Activated B cell treated with CpG ODN at 0.5 μM for 24 hours (primary cell): ENCODE results near the gene CENPN. TPM values are rescaled to one million over a fixed set of nuclear protein-coding genes. Genes with fewer than 3 reads are reported as not detected.

Source experiments
- ATAC-seq: fragments of 200-7000 bp; cut with Tn5 transposase; one replicate; pipeline ENCODE4 v1.10.0; 2021; ENCODE audit warnings: low read depth, mild to moderate bottlenecking, moderate library complexity
- CTCF ChIA-PET: fragments of 350-600 bp; sonication (Branson Sonifier 250); formaldehyde crosslinking; loops from one replicate; lab custom pipeline; 2021; ENCODE audit warnings: antibody characterized with exemption; lab: Charles Lee
- POLR2A ChIA-PET: fragments of 350-600 bp; sonication (Branson Sonifier 250); formaldehyde crosslinking; loops from one replicate; lab custom pipeline; 2021; ENCODE audit warnings: antibody characterized with exemption; lab: Charles Lee
- DNase-seq: peaks from one replicate; pipeline ENCODE4 v3.0.0; 2022
- H3K27ac Mint-ChIP-seq: one replicate; pipeline ENCODE4 v1.8.0; 2020; ENCODE audit warnings: mixed read lengths
- H3K27me3 Mint-ChIP-seq: one replicate; pipeline ENCODE4 v1.8.0; 2021; ENCODE audit warnings: mixed read lengths
- H3K36me3 Mint-ChIP-seq: one replicate; pipeline ENCODE4 v1.8.0; 2021; ENCODE audit warnings: low read depth, mixed read lengths
- H3K4me1 Mint-ChIP-seq: one replicate; pipeline ENCODE4 v1.8.0; 2021; ENCODE audit warnings: mixed read lengths
- H3K4me3 Mint-ChIP-seq: one replicate; pipeline ENCODE4 v1.8.0; 2020; ENCODE audit warnings: mild to moderate bottlenecking, mixed read lengths
- H3K9me3 Mint-ChIP-seq: one replicate; pipeline ENCODE4 v1.8.0; 2020; ENCODE audit warnings: mixed read lengths
- intact Hi-C: fragments of 100-400 bp; cut with micrococcal nuclease; formaldehyde crosslinking; loops from one replicate; pipeline ENCODE4 v1.15.1; 2024
- total RNA-seq: library from RNA; stranded (reverse); gene quantifications from 2 replicates; pipeline ENCODE4 v1.2.3, GENCODE V29; 2022
- TF ChIP-seq, protein P1 (sequence below): fragments of 200-600 bp; IDR thresholded peaks from one replicate; pipeline ENCODE4 v1.8.0; 2022; ENCODE audit warnings: antibody characterized with exemption, mild to moderate bottlenecking

Gene CENPN
- total RNA-seq, 1 donor from 2014 or later: 5.9 TPM

DNA sequence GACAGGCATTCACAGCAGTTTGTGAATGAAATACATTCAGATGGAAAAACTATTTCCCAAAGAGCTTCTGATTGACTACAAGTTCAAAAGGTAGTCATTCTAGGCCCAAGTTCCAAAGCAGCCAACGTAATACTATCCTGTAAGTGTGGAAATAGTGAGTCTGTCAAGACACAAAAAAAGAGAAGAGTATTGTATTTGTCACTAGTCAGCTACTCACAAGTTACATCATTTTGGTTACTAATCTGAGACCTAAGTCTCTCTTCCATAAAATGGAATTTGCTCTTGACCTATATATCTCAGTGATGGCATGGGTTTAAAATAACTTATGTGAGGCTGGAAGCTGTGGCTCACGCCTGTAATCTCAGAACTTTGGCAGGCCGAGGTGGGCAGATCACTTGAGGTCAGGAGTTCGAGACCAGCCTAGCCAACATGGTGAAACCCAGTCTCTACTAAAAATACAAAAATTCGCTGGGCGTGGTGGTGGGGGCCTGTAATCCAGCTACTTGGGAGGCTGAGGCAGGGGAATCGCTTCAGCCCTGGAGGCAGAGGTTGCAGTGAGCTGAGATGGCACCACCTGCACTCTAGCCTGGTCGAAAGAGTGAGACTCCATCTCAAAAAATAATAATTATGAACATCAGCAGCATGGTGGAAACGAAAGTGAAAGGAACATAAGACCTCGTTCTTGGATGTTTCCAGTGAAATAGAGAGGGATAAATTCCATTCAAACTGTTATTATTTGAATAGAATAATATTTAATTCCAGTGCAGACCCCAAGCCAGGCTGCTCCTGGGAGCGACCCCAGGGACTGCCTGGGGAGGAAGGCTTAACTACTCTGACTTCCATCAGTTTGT, 3.2 kb upstream of the CENPN start:
- no peak for ATAC-seq
- peaks cover 65% of the 10 kb centered on the region for H3K4me1 Mint-ChIP-seq
- TF ChIP-seq, protein P1, sequence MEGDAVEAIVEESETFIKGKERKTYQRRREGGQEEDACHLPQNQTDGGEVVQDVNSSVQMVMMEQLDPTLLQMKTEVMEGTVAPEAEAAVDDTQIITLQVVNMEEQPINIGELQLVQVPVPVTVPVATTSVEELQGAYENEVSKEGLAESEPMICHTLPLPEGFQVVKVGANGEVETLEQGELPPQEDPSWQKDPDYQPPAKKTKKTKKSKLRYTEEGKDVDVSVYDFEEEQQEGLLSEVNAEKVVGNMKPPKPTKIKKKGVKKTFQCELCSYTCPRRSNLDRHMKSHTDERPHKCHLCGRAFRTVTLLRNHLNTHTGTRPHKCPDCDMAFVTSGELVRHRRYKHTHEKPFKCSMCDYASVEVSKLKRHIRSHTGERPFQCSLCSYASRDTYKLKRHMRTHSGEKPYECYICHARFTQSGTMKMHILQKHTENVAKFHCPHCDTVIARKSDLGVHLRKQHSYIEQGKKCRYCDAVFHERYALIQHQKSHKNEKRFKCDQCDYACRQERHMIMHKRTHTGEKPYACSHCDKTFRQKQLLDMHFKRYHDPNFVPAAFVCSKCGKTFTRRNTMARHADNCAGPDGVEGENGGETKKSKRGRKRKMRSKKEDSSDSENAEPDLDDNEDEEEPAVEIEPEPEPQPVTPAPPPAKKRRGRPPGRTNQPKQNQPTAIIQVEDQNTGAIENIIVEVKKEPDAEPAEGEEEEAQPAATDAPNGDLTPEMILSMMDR: no peak
- peak overlapping the region; percentile 76 for H3K4me3 Mint-ChIP-seq
- ChIA-PET POLR2A (interaction anchor here (1.0 kb wide), 1 partner anchor 73 kb away, joined by 4 read pairs; the partner anchor contains the start of gene C16orf46), CTCF (interaction anchor here (0.6 to 6.1 kb wide), 6 partner anchors 13 to 749 kb away, joined by 3 to 51 read pairs (median 3); partner anchors contain the start of genes ATMIN, C16orf46 and GAN)
- no peak overlapping the region for H3K27ac Mint-ChIP-seq
- H3K36me3 Mint-ChIP-seq: peaks cover 15% of the 10 kb centered on the region
- no peaks in the 10 kb centered on the region for H3K27me3 Mint-ChIP-seq
- intact Hi-C loops: loop anchor here (1.0 to 10.0 kb wide), 4 partner anchors 199 to 861 kb away; partner anchors contain the start of gene CDYL2
- DNase-seq: no peak
- H3K9me3 Mint-ChIP-seq: no peaks in the 10 kb centered on the region

DNA sequence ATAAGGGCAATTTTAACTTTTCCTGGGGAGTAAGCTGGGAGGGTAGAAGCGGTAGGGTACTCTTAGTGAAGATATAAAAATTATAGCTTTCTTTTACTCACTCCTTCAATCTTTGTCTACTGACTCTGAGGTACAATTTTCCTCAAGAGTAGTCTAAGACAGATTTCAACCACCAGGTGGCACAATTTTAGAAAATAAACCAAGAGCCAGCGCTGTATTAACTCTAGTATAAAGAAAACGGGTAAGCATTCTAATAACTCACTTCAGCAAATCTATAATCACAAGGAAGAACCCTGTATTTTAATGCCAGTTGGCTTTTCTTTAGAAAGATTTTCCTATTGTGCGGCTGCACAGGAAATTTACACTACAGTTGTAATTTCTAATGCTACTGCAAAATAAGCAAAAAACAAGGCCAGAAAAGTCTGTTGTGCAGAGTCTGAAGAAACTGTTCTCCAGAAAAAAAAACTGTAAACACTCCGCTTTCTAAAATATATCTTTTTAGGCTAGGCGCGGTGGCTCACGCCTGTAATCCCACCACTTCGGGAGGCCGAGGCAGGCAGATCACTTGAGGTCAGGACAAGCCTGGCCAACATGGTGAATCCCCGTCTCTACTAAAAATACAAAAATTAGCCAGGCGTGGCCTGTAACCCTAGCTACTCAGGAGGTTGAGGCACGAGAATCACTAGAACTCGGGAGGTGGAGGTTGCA, 2.2 kb upstream of the CENPN start:
- H3K27me3 Mint-ChIP-seq: no peaks in the 10 kb centered on the region
- H3K27ac Mint-ChIP-seq: peak overlapping the region; percentile 50
- ChIA-PET POLR2A (interaction anchor here (1.0 kb wide), 1 partner anchor 72 kb away, joined by 4 read pairs; the partner anchor contains the start of gene C16orf46), CTCF (interaction anchor here (0.6 to 6.1 kb wide), 6 partner anchors 12 to 748 kb away, joined by 3 to 51 read pairs (median 3); partner anchors contain the start of genes ATMIN, C16orf46 and GAN)
- DNase-seq (no peak), ATAC-seq (no peak)
- H3K9me3 Mint-ChIP-seq: no peaks in the 10 kb centered on the region
- intact Hi-C loops: loop anchor here (1.0 to 10.0 kb wide), 5 partner anchors 200 to 860 kb away; partner anchors contain the start of gene CDYL2
- TF ChIP-seq, protein P1: peak; percentile 47
- peaks cover 15% of the 10 kb centered on the region for H3K36me3 Mint-ChIP-seq
- H3K4me3 Mint-ChIP-seq: peak overlapping the region; percentile 76
- peaks cover 55% of the 10 kb centered on the region for H3K4me1 Mint-ChIP-seq

DNA sequence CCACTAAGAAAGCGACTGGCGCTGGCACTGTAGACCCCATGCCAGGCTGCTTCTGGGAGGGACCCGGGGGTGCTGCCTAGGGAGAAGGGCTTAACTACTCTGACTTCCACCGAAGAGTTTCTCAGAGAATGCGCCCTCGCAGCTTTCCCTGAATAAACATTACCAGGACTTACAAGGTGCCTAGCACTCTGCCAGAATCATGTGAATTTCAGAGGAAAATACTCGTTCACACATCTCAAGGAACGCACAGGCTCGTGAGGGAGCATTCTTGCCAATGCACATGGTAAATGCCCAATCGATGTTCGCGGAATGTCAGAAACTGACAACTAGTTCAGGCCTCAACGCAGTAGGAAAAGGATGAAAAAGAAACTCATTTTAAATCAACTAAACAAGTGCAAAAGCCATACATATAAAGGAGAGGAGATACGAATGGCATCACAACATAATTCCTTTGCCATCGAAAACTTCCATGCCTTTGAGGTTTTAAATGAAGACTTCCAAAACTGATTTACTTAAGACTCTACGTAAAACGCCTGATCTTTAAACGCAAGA, 1.3 kb upstream of the CENPN start:
- H3K27me3 Mint-ChIP-seq: no peaks in the 10 kb centered on the region
- H3K4me1 Mint-ChIP-seq: peaks cover 49% of the 10 kb centered on the region
- peaks cover 12% of the 10 kb centered on the region for H3K36me3 Mint-ChIP-seq
- intact Hi-C loops: loop anchor here (2.0 to 10.0 kb wide), 6 partner anchors 201 to 859 kb away; partner anchors contain the start of genes CDYL2 and GAN
- POLR2A ChIA-PET: interaction anchor here (0.6 to 2.7 kb wide), 2 partner anchors 71 to 499 kb away, joined by 6 to 24 read pairs; partner anchors contain the start of gene C16orf46
- TF ChIP-seq, protein P1: no peak
- H3K27ac Mint-ChIP-seq: peak overlapping the region; percentile 100
- CTCF ChIA-PET: interaction anchor here (6.1 kb wide), 1 partner anchor 29 kb away, joined by 51 read pairs; the partner anchor contains the start of gene ATMIN
- DNase-seq (no peak), ATAC-seq (no peak)
- peak overlapping the region; percentile 94 for H3K4me3 Mint-ChIP-seq
- no peaks in the 10 kb centered on the region for H3K9me3 Mint-ChIP-seq

DNA sequence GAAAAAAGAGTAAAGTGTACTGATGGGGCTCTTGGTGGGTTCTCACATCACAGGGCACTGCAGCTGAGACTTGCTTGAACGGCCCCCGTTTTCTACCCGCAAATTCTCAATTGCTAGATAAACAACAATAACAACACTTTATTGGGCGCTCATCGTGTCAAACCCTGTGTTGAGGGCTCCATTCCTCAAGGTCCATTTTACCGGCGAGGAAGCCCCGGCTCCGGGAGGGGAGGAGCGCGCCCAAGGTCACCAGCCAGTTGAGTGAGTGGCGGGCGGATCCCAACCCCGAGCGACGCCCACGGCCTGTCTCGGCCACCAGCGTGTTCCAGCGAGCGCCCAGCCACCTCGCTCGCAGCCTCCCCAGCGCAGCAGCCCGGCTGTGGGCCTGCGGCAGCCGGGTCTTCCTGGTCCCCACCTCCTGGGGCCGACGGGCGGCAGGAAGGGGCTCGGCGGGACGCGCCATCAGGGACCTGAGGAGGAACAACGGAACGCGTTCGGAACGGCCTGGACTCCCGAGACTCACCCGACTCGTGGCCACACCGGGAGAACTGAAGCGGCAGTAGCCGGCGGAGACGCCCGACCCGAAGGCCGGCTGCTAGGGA, 702 bp upstream of the CENPN start:
- Mint-ChIP-seq H3K36me3 (peaks cover 12% of the 10 kb centered on the region), H3K4me1 (peaks cover 46% of the 10 kb centered on the region), H3K27me3 (no peaks in the 10 kb centered on the region), H3K27ac (peak overlapping the region; percentile 100), H3K9me3 (no peaks in the 10 kb centered on the region), H3K4me3 (peak overlapping the region; percentile 94)
- no peak for DNase-seq
- ChIA-PET POLR2A (interaction anchor here (0.6 to 2.7 kb wide), 6 partner anchors 9 to 731 kb away, joined by 3 to 24 read pairs (median 8); partner anchors contain the start of genes ATMIN, C16orf46 and GAN), CTCF (interaction anchor here (6.1 kb wide), 1 partner anchor 29 kb away, joined by 51 read pairs; the partner anchor contains the start of gene ATMIN)
- intact Hi-C loops: loop anchor here (2.0 to 10.0 kb wide), 6 partner anchors 202 to 858 kb away; partner anchors contain the start of genes CDYL2 and GAN
- TF ChIP-seq, protein P1: no peak
- peak; percentile 22 for ATAC-seq
